ENCODE measurements around the gene CLINT1.
A peak's percentile ranks its signal among the peaks of the same experiment; 100 is the strongest.

Gene CLINT1

GRCh38 chr5:157758706-157759105 lies 100.2 kb downstream of the CLINT1 start:
- DNase-seq (ENCODE audit: low spot score) = no peak

GRCh38 chr5:157756122-157756521 lies 102.8 kb downstream of the CLINT1 start:
- no peak for DNase-seq (ENCODE audit: low spot score)

- peak; percentile 74 for DNase-seq (ENCODE audit: low spot score)
Observed at GRCh38 chr5:157750320-157750719, 108.6 kb downstream of the CLINT1 start.

DNA sequence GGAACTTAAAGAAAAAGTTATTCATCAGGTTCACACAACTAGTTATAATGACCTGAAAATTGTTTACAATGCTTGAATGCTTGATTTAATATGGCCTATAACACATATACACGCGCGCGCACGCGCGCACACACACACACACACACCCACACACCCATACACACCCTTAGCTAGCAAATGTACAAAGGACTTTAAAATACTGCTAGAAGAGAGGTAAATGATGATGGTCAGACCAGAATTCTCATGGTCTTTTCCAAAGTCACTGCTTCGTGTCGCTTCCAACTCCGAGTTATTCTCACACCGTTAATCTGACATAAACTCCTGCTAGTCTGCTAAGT lies 109.5 kb downstream of the CLINT1 start:
- DNase-seq (ENCODE audit: low spot score) = no peak

DNA sequence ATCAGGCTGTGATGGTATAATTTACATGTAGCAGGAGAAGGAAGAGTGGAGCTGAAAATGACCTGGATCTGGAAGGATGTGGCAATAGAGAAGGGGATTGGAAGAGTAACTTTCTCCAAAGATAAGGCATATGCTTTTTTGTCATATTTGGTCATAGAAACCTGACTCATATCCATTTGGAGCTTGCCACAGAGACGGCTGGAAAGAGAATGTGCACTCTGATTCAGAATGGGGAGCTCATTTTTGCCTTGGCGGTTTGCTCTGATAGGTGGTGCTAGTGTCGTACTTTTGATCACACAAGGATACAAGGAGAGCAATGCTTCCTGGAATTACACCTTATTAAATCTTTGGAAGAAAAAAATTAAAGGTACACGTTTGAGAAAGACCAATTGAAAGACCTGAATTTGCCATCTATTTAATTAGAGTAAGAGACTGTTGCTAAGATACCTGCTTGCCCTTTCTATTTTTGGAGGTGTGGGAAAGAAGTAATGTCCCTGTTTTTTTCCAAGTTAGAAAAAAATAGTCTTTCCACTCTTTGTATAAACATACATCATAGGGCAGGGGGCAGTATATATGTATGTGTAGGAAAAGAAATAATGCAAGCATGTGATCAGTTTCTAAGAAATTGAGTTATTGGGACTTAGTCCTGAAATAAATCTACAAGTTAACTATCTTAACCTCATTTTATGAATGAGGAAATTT lies 110.0 kb downstream of the CLINT1 start:
- peak; percentile 86 for DNase-seq (ENCODE audit: low spot score)

- DNase-seq (ENCODE audit: low spot score) = no peak
Observed at GRCh38 chr5:157747766-157748700, 110.9 kb downstream of the CLINT1 start.

GRCh38 chr5:157747173-157747740 lies 111.7 kb downstream of the CLINT1 start:
- DNase-seq (ENCODE audit: low spot score) = no peak

GRCh38 chr5:157745041-157745456 lies 113.9 kb downstream of the CLINT1 start:
- no peak for DNase-seq (ENCODE audit: low spot score)

DNA sequence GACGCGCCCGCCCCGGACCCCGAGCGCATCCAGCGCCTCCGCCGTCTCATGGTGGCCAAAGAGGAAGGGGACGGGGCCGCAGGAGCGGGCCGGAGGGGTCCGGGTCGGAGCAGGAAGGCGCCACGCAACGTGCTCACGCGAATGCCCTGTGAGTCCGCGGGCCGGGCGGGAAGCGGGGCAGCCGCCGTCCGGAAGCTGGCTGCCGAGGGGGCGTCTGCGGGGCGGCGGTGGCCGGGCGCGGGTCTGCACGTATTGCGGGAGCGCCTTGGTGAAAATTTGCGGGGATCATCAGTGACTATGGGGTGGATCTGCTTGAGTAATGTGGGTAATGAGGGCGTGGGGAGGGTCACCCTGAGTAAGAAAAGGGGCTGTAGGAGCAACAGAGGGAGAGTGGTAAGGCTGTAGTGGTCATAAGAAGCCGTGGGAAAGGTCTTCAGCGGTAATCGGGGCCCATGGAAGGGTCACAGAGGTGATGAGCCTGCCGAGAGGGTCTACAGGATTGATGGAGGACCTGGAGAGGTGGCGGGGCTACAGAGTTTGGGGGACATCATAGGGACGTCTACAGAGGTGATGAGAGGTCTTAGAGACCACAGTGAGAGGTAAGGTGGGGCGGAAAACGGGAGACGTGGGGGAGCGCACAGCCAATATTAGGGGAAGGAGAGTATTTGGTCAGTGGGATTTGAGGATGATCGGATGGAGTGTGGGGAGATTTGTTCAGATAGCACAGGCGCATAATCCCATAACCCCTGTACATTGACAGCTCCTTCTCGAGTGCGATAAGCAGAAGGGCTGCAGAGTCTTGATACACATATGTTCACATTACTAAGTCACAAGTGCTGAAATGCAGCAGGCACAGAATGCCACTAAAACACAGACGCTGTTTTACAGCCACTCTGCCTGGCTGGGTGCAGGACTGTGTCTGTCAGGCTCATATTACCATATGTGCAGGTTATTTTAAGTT lies 114.6 kb downstream of the CLINT1 start:
- DNase-seq (ENCODE audit: low spot score) = peak; percentile 39

GRCh38 chr5:157743163-157744050 lies 115.5 kb downstream of the CLINT1 start, which contains the start of gene LSM11:
Gene LSM11, plus strand, starts transcription at chr5:157743712. Its CDS starts 39 bp downstream, at chr5:157743751.
- DNase-seq (ENCODE audit: low spot score) = peak; percentile 98

DNA sequence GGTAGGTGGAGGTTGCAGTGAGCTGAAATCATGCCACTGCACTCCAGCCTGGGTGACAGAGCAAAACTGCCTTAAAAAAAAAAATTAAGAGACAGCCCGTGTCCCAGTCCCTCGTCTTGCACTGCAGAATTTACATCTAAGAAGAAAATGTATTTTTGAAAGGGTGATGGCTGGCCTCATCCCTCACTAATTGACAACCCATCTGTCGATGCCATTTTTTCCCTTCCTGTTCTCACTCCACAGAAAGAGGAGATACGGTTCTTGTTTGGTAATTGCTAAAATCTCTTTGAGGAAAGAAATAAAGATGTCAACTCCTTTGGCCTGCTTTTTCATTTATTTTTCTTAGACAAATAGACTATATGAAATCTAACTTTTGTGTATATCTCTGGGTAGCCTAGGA lies 117.8 kb downstream of the CLINT1 start:
- DNase-seq (ENCODE audit: low spot score) = no peak

DNA sequence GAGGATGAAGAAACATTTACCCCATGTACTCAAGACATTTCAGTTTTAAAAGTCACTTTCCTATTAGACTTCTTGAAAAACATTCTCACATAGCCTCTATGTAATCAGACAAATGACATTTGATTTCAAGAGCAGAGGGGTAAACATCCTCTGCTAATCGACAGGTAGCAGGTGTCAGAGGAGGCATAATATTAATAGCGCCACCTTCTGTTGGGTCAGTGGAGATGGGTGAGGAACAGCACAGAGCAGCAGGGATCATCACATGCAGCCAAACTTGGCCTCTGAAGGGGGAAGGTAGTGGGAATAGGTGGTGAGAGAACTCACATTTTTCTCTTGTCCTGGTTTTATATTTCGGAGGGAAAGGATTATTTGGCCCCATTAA lies 118.7 kb downstream of the CLINT1 start:
- peak; percentile 31 for DNase-seq (ENCODE audit: low spot score)

DNA sequence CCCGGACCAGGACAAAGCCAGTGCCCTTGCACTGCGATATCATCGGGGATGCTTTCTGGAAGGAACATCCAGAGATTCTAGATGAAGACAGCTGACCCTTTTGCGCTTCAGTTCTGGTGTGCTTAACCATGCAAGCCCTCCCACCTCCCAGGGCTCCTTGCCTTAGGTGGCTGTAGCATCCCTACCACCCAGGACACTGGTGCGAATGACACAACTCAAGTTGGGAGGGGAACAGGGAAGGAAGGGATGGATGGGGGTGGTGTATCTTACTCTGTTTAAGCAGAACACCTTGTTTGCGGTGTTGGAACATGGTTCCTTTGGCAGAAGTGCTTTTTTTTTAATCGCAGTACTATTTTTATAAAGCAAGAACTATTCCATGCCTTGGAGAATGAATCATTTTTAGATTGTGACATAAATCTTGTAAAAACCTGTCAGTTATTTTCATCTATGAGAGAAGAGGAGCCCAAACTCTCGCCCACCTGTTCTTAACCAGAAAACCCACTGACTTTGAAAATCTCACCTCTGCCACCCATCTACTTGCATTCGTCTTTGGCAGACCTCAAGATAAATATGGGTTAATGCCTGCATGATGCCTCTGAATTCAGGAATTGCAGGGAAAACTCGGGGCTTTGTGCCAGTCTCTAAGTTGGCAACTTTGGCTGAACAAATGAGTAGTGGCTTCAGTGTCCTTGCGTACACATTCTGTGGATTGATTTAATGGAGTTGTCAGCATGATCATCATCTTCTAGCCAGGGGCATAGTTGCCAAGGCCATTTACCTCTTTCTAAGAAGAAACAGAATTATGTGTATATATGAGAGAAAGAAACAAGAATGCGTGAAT lies 119.3 kb downstream of the CLINT1 start:
- no peak for DNase-seq (ENCODE audit: low spot score)

GRCh38 chr5:157735991-157736390 lies 123.0 kb downstream of the CLINT1 start:
- no peak for DNase-seq (ENCODE audit: low spot score)
